K562 treated with DMSO at 1 percent for 4 hours (cell line): ENCODE data around the gene FHAD1. TPM values are rescaled to one million over a fixed set of nuclear protein-coding genes. Genes with fewer than 3 reads are reported as not detected.

Source experiments
- total RNA-seq: library from RNA; unstranded; fragments of 300-600 nt; gene quantifications from 2 replicates; pipeline ENCODE4 v1.2.3, GENCODE V29; 2022; ENCODE audit not compliant: insufficient read depth

The FHAD1 gene
- 0.32 and 1.9 TPM in 2 replicates for total RNA-seq

GRCh38 chr1:15246960-15247614 lies at the start of gene FHAD1:
Gene FHAD1 (plus strand): TSS chr1:15247223. CDS start chr1:15251785, 4,562 bp downstream.

GRCh38 chr1:15409388-15410222 lies 162.6 kb downstream of the FHAD1 start, which contains the start of gene EFHD2:
Gene EFHD2 (plus strand): TSS chr1:15409888. CDS start chr1:15409972, 84 bp downstream.

Other genes starting within 250 kb of the FHAD1 start
- gene TMEM51, start 93.5 kb upstream of the FHAD1 start, total RNA-seq: 0.57 TPM in 1 of 2 replicates, not detected in the other
- 59.8 and 63.3 TPM in 2 replicates for gene EFHD2, start 162.7 kb downstream of the FHAD1 start, total RNA-seq
- not detected in 2 replicates for gene CTRC, start 191.2 kb downstream of the FHAD1 start, total RNA-seq
- gene CELA2A, start 209.5 kb downstream of the FHAD1 start, total RNA-seq: not detected in 2 replicates
- not detected in 2 replicates for gene CELA2B, start 228.9 kb downstream of the FHAD1 start, total RNA-seq